ENCODE data around the gene UBL3.
A peak's percentile ranks its signal among the peaks of the same experiment; 100 is the strongest.

The UBL3 gene, protein sequence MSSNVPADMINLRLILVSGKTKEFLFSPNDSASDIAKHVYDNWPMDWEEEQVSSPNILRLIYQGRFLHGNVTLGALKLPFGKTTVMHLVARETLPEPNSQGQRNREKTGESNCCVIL

DNA sequence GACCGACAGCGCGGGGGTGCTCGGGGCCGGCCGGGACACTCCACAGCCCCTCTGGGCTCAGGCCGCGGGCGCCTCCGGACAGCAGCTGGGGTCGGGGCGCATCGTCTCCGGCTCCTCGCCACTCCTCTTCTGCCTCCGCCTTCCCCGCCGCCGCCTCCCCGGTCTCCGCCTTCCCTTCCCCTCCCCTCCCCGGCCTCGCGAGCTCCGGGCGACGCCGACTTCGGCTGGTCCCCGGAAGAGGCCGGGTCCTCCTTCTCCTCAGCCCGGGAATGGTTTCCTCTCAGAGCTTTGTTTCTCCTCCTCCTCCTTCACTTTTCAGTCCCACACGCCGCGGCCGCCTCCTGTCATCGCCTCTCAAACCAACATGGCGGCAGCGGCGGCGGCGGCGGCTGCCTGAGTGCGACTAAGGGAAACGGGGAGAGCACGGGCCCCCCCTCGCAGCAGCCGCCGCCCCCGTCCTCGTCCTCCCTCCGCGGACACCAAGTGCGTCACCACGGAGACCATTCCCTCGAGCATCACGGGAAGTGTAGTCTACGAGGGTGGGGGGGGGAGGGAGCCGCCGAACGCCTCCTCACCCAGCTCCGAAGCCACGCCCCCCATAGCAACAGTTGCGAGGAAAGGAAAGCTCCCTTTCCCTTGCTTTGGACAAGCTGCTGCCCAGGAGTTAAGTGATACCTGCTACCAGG is at the start of gene UBL3:
Gene UBL3 (minus strand): TSS at position 405 of the 686 bp plus-strand sequence. CDS start 1,079 bp downstream, outside the sequence.
- peak; percentile 88 to 89 for DNase-seq (ENCODE audit: low read depth in 2 of 2)

DNA sequence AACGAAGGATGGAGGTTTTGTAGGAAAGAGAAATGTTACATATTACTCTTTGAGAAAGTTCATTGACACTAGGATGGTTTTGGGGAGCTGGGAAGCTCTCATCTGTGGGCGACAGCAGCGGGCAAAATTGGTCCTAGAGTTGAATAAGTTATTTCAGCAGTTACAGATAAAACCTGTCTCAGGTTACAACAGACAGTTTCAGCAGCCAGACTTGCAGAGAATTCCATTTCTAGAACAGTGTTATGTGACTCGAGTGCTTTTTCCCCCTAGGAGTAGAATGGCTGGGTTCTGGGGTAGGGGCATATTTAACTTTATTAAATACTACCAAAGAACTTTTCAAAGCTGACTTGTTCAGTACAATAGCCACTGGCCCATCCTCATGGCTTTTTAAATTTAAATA is 46.7 kb upstream of the UBL3 start:
- no peak for DNase-seq (ENCODE audit: low read depth in 2 of 2)

DNA sequence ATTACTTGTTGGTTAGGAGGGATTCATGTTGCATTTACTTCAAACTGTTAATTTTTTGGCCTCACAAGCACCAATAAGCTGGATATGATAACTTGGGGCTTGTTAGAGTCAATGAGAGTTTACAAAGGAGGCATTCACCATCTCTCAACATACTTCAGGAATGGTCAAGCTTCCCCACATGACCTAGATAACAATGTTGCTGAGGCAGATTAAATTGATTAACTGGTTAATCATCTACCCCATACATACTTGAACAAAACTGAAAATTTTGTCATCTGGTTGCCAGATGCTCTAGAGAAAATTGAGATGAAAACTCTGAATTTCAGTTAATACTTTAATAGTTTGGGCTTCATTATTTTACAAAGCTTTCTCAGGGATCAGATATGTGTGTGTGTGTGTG is 43.0 kb upstream of the UBL3 start:
- no peak for DNase-seq (ENCODE audit: low read depth in 2 of 2)

DNA sequence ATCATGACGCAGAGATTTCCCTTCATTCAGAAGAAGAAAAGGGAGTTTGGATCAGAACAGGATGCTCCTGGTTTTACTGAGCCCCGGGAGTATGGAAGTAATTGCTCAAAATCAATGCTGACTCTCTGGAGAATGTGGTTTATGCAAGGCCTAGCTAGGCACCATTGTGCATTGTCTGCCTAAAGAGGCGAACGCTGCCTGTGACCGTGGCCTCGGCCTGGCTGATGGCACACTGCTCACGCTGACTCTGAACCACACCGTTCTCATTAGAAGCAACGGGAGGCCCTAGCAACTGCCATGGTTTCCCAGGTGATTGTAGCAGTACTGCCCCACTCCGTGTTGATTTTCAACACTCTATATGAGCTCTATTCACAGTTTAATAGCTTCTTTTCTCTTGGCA is 41.7 kb upstream of the UBL3 start:
- DNase-seq (ENCODE audit: low read depth in 2 of 2), result no peak

DNA sequence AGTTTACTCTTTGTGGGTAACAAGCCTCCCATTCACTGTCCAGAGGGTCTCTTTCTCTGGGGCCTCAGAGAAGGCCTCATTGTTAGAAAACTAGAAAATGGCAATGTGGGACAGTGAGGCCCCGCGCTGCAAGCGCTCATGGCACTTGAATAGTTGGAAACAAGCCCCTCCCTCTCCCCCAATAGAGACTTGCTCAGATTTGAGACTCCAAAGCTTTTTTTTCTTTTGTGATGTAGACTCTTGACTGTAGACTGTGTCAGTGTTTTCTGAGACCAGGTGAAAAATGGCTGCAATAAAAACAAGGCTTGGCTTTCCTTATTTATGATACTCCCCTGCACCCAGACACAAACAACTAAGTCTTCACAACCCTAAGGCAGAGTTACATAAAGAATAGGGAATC is 38.7 kb upstream of the UBL3 start:
- DNase-seq (ENCODE audit: low read depth in 2 of 2), result no peak

DNA sequence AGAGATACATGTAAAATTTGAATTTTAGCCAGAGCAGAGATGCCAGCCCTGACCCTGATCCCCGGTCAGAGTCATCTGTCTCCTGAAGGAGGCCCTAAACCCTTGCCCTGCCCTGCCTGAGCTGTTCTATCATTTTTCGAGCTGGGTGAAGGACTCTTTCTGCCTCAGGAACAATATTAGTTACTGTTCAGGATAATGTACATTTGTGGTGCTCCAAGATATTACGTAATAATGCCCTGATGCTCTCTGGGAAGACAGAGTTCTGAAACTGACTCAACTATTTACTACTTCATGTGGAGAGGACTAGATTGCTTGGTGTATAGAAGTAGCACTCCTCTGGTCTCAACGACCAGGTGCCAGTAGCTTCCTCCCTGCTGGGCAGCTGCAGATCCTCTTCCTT is 37.9 kb upstream of the UBL3 start:
- no peak for DNase-seq (ENCODE audit: low read depth in 2 of 2)

DNA sequence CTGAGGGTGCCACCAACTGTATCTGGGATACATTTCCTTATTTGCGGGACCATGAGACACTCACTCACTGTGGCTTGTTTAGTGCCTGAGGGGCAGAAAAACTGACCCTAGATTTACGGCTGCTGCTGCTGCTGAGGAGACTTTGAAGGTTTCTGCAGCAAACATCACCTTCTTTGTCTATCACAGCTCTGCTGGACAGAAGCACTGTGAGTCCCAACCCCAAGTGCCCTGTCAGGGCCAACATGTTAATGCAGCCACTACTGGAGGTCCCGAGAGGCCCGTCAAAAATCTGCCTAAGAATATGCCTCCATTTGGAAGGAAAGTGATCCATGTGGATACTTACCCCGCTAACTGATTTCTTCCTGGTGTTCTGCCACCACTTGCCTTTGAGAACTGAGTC is 37.3 kb upstream of the UBL3 start:
- DNase-seq (ENCODE audit: low read depth in 2 of 2), result no peak

DNA sequence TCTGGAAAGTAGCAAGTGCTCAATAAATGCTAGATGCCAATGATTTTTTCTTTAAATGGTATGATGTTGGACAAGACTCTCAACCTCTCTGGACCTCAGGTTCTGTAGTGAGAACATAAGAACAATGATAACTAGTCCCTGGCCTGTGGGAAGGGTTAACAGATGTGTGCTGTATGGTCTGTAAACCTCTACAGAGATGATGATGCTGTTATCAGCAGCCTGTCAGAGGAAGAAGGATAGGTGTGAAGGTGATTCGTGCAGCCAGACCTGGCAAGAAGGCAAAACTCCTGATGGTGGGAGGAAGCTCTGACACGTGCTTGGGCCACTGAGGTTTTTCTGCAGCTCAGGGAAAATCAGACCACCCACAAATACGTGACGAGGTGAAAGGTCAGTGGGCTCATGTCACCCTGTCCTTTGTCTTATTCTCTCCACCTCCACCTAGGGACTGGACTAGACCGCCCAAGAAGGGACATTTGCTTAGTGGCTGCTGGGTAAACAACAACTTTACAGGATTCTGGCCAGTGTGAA is 36.7 kb upstream of the UBL3 start:
- no peak for DNase-seq (ENCODE audit: low read depth in 2 of 2)

DNA sequence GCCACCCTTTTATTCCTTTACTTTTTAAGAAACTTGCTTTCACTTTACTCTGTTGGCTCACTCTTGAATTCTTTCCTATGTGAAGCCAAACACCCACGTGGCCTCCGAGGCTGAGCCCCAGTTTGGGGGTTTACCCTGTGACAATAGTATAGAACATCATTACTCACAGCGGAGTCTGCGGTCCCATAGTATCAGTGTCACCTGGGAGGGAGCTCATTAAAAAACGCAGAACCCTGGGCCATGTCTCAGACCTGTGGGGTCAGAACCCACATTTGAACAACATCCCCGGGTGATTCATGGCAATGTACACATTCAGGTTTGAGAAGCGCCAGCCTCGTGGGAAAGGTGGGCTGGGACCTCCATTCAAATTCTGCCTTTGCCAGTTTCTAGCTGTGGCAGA is 36.0 kb upstream of the UBL3 start:
- peak in 1 of 2 donors; percentile 2 for DNase-seq (ENCODE audit: low read depth in 2 of 2)

DNA sequence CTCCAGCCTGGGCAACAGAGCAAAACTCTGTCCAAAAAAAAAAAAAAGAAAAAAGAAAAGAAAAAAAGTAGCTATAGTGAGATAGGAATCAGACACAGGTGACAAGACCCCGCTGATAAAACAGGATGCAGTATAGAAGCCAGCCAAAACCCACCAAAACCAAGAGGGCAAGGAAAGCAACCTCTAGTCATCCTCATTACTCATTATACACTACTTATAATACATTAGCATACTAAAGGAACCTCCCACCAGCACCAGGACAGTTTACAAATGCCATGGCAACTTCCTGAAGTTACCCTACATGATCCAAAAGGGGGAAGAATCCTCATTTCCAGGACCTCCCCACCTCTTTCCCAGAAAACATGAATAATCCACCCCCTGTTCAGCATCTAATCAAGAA is 35.6 kb upstream of the UBL3 start:
- DNase-seq (ENCODE audit: low read depth in 2 of 2), result no peak

DNA sequence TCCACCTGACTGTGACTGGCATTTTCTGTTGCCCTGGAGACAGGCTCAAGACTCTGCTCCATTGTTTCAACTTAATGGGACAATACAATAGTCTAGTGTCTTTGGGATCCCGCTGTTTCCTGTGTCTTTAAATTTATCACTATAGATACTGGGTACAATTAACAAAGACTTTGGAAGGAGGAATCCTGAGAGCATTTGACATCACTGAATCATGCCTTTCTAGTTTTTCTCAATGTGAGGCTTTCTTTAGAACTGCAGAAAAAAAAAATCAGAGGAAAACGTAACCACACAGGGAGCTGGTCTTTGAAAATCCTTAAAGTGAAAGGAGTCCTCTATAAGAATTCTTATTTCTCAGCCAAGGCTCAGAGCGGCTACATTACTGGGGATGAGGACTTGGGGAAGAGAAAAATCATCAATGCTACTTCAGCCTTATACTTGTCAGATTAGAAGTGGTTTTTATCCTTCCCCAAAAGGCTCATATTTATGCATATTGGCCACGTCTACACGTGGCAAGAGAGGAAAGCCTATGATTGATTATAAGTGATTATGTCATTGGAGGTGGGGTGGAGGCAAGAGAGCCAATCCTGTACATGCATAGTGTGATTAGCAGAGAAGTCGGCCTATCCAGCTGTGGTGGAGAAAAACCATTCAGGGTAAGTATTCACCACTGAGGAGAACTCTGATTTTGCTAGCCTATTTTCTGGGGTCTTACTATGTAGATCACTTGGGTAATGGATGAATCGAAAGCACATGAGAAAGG is 34.4 kb upstream of the UBL3 start:
- DNase-seq (ENCODE audit: low read depth in 2 of 2), result no peak

DNA sequence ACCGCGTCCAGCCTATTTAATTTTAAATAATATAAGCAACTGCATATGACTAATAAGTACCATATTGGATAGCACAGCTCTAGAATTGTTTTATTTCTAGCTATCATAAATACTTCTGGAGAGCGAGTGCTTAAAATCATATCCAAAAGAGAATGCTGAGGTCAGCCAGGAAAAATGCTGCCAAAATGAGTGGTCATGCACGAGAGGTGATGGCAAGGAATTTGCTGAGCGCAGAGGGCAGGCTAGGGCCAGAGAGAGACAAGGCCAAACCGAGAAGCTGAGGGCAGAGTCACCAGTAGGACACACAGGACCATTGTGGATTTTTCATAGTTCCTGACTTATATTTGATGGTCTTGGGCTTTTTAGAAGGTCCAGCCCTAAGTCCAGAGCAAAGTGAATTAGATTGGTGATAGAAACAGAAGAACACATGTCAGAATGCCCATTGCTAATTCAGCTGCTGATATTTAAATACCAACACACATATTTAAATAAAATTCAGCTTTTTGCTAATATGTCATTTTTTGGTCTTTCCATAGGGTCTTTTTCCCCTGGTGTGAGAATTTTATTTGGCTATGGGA is 33.6 kb upstream of the UBL3 start:
- no peak for DNase-seq (ENCODE audit: low read depth in 2 of 2)

DNA sequence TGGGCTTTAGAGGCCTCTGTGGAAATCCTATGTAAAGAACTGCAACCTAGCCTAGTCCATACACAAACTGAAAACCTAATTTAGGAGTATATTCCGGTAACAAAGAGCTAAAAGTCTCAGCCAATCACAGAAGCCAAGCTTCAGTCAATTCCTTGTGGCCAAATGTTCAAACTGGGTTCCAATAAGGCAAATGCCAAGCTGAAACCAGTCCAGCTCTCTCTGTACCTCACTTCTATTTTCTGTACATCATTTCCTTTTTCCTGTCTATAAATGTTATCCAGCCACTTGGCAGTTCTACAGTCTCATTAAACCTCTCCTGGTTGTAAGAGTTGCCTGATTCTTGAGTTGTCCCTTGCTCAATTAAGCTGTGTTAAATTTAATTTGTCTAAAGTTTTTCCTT is 31.7 kb upstream of the UBL3 start:
- DNase-seq (ENCODE audit: low read depth in 2 of 2), result no peak

DNA sequence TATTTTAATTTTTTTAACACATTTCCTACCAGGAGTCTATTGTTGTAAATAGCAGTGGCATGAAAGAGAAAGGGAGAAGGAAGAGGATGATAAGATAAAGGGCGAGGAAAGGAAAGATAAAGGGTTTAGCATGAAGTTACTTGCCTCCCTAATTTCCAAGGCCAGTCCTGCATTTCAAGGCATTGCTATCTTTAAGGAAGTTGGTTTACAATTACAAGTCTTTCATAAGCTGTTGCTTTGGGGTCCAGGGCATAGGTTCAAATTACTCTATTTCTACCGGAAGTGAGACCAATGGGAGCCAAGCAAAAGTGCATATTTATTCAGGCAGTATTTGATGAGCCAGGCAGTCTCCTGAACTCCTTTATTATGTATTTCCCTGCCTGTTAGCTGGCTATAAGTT is 27.7 kb upstream of the UBL3 start:
- no peak for DNase-seq (ENCODE audit: low read depth in 2 of 2)

DNA sequence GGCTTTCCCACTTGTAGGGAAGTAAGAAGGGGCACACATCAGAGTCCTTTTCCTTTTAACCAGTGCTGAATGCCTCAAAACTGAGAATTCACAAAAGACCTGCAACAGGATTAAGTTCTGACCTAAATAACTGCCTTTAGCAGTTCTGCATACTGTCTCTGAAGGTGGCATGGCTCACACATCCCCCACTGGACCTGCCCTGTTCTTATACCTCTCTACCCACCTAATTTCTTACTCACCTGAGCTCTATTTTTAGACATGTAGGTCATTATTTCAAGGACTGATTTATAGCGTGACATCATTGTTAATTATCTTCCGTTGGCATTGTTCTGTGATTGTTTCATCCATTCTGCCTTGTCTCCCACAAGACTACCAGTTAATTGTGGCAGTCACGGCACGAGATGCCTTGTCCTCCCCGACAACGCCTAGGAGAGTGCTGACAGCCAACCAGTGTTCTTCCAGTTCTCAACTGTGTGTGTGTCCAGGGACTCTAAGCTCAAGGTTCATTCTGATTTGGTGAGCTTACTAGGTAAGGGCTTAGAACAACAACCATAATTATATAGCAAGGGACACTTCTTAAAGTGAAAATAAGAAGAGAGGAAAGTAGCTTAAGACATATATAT is 27.1 kb upstream of the UBL3 start:
- no peak for DNase-seq (ENCODE audit: low read depth in 2 of 2)

DNA sequence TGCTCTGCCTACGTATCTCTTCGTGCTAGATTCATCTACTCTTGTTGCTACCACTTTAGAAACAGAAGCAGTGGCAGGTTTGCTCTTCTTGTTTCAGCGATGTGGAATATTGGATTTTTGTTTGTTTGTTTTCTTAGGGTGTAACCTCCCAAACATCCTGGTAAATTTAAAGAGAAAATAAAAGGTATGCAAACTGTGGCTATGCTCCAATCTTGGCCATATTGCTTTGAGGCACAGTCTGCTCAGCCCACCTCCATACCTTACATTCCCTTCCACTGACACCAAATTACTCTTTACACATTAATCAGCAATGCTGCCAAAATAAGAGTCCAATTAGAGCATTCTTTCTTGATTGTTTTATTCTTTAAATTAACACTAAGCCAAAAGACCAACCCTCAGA is 25.2 kb upstream of the UBL3 start:
- DNase-seq (ENCODE audit: low read depth in 2 of 2), result no peak

DNA sequence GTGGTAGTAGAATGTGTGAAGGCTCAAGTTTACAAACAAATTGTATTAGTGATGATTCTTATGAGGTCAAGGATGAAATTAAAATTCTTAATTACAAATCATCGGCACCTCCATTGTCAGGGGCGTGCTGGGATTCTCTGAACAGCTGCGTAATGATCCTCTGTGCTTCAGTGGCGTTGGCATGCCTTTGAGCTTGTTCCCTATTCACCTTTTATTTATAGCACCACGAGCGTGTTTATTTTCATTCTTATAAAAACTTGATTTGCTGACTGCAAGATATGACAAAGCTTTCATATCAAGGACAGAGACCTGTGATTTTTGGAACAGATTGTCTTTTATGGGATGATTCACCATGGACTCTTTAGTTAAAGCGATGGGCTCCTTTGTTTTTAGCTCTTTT is 18.2 kb upstream of the UBL3 start:
- DNase-seq (ENCODE audit: low read depth in 2 of 2), result no peak

DNA sequence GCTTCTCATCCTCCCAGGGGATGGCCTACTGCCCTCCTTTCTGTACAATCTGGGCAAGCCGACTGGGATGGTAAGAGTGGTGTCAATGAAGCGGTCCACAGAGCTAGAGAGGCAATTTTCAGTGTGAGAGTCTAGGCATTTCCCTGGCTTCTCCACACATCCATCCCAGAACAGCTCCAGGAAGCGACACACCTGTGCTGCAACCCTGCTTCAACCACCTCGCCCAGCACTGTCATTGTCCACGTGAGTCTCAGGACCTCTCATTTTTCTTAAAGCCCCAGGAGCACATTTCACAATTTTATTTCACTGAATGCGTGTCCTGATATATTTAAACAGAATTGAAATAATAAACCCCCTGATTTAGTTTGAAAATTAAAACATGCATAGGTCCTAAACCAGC is 15.5 kb upstream of the UBL3 start:
- no peak for DNase-seq (ENCODE audit: low read depth in 2 of 2)

DNA sequence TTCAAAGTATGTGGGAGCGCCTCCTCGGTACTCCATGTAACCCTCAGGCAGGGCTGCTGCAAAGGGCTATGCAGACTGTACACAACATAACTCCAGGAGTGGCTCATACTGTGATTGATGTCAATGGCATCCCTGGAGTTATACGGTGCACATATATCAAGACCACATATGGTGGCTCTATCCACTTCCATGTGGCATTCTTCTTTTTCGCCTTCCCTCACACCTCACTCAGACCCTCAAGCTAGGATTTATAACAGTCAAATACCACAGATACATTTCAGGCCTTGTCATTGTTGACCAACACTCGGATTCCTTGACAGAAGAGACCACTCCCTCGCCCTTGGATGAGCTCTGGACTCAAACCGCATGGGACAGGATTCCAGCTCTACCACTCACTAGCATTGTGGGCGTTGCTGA is 11.3 kb upstream of the UBL3 start:
- no peak for DNase-seq (ENCODE audit: low read depth in 2 of 2)

DNA sequence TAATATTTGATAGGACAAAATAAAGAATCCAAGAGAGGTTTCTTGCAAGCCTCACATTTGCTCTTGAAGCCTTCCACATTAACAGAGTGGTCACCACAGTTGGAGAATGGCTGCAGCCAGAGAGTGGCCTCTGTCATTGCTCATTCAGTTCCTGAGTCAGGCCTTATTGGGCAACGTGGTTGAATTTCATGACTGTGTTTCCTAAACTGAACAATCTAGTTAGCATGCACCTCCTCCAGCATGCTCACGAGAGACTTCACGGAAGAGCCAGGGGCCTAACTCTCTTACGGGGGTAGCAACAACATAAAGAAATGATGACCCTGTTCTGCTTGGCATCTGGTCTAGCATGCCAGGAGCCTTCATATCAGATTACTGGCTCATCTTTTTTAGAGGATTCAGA is 9.6 kb upstream of the UBL3 start:
- DNase-seq (ENCODE audit: low read depth in 2 of 2), result no peak

DNA sequence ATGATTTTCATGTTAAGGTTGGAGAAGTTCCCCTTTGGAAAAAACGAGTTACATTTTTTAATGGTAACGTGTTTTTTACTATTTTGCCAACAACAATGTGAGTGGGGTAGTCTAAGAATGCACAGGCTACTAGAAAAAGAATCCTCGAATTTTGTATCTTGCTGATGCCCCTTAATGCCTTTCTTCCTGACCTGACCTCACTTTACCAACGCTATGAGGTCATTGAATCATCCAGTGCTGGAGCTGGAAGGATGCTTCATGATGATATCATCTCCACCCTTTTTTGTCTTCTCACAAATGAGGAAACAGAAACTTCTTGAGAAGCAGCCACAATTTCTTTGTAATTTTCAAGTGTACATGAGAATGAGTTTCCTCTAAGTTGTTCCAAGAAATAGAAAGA is 8.2 kb upstream of the UBL3 start:
- no peak for DNase-seq (ENCODE audit: low read depth in 2 of 2)

DNA sequence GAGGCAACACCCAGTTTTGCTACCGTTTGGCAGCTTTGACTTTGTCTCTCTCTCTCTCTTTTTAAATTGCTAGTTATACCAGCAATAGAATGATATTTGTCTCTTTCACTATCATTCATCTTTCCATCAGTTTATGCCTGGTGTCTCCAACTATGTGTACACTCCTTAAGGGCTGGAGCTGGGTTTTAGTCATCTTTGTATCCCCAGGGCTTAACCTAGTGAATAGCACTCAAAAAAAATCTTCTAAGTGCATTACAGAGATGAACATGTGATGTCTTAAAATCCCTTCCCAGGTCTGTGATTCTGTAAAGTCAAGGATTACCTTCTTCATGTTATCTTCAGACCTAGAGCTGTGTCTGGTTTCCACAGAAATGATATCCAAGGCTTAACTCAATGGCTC is 7.8 kb upstream of the UBL3 start:
- no peak for DNase-seq (ENCODE audit: low read depth in 2 of 2)

Measured in stimulated activated CD8-positive, alpha-beta memory T cell treated with anti-CD3 and anti-CD28 coated beads, Interleukin-2, amount 100 ng/mL, for 1 hour (primary cell).